ENCODE measurements around the gene FKBP15. TPM values are rescaled to one million over a fixed set of nuclear protein-coding genes. Genes with fewer than 3 reads are reported as not detected.

The FKBP15 gene
- total and polyA plus RNA-seq, 2 of the 4 experiments (the other 2 are of a cell fraction): 20.4 to 25.5 TPM

DNA sequence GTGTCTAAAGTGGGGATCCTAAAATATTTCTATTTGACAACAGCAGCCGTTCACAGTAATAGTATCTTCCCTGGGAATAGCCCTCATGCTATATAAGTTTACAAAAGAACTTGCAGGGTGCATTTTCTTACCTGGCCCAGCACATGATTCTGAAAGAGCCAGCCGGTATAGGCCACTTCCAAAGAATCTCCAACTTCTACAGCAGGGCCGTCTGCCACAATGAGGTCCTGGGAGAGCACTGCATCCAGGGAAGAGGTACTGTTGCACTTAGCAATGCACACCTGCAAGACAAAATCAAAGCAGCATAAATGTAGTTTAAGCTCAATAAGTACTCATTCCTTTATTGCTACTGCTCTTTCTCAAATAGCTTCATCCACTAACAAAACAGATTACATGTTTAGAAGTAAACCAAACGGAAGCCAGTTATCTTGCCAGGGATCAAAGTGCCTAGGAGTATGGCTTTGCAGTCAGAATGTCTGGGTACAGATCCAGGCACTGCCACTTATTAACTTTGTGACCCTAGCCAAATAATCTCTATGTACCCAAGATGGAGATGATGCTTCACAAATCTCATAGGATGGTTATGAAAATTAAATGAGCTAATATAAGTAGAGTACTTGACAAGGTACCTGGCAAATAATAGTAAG is 21.3 kb downstream of the FKBP15 start:
- no peaks in the 10 kb centered on the region for H4K20me1 ChIP-seq (ENCODE audit: insufficient read depth, low read length)
- H3K9me1 ChIP-seq (ENCODE audit: insufficient read depth, low read length): no peaks in the 10 kb centered on the region
- H4K91ac ChIP-seq (ENCODE audit: insufficient read depth, low read depth, low read length): no peak overlapping the region
- ChIA-PET CTCF (no interaction called here), POLR2A (ENCODE audit: unreplicated experiment) (no interaction called here)
- H3K23ac ChIP-seq (ENCODE audit: low read depth, low read length): no peak overlapping the region
- no peak overlapping the region for H2BK5ac ChIP-seq (ENCODE audit: low read depth, low read length, poor library complexity, severe bottlenecking)
- no peaks in the 10 kb centered on the region for H3K9me3 ChIP-seq (ENCODE audit: control insufficient read depth, insufficient read depth, low read length)
- H3K27me3 ChIP-seq (ENCODE audit: control insufficient read depth, insufficient read depth, low read length): no peaks in the 10 kb centered on the region
- TF ChIP-seq CEBPB (IDR thresholded peaks at IDR 0.05; ENCODE audit: low read depth, low read length) (no peak), NFE2L2 (IDR thresholded peaks at IDR 0.05; ENCODE audit: low read depth, low read length) (no peak)
- no peak overlapping the region for H2AK5ac ChIP-seq (ENCODE audit: low read depth, low read length)
- WGBS, 2 experiments (ENCODE audit: extremely low coverage in 2 of 2, insufficient read length in 1 of 2): no CpG with 5 or more reads among the region's 4 CpGs
- no peaks in the 10 kb centered on the region for H3K4me1 ChIP-seq (ENCODE audit: control insufficient read depth, insufficient read depth, low read length)
- no TSS peak for BruUV-seq (replicated peaks)
- H2BK120ac ChIP-seq (ENCODE audit: low read depth, low read length): no peak overlapping the region
- in situ Hi-C loops (cut with MboI; ENCODE audit: low sequenced_read_pairs) (no loop called here), dilution Hi-C loops (cut with HindIII; ENCODE audit: low sequenced_read_pairs, unreplicated experiment) (no loop called here), intact Hi-C loops (cut with micrococcal nuclease) (loop anchor here (10.0 kb wide), 1 partner anchor 65 kb away; no protein-coding TSS in a partner anchor)
- H3K14ac ChIP-seq (replicated peaks; ENCODE audit: low read depth, low read length): no peak overlapping the region
- ATAC-seq (ENCODE audit: low read depth): no peak
- H2AK9ac ChIP-seq (replicated peaks; ENCODE audit: low read depth, low read length, poor library complexity): no peak overlapping the region
- no peak for DNase-seq
- no peak overlapping the region for H2BK20ac ChIP-seq (ENCODE audit: low read depth, low read length)
- no peaks in the 10 kb centered on the region; a peak in 1 of 4 replicates for H3K79me1 ChIP-seq (ENCODE audit: low read depth in 1 of 2, low read length in 2 of 2)
- no peak overlapping the region for H3K4me2 ChIP-seq (ENCODE audit: low read depth, low read length)
- H2AFZ ChIP-seq (replicated peaks; ENCODE audit: low read length, poor library complexity): no peak overlapping the region
- H2BK15ac ChIP-seq (ENCODE audit: low read depth, low read length): no peak overlapping the region
- H3K4me3 ChIP-seq (ENCODE audit: insufficient read depth, low read depth, low read length): no peak overlapping the region
- no peak overlapping the region for H3K9ac ChIP-seq (ENCODE audit: low read depth, low read length)
- H3K18ac ChIP-seq (ENCODE audit: low read depth, low read length): no peak overlapping the region
- no peak overlapping the region for H3K27ac ChIP-seq (ENCODE audit: insufficient read depth, low read length)
- H4K5ac ChIP-seq (ENCODE audit: low read depth, low read length): no peak overlapping the region
- no peak overlapping the region for H4K8ac ChIP-seq (ENCODE audit: low read depth in 2 of 2, low read length in 2 of 2)
- peaks cover 28% of the 10 kb centered on the region for H3K36me3 ChIP-seq (ENCODE audit: control insufficient read depth, insufficient read depth, low read length)
- H3K56ac ChIP-seq (ENCODE audit: extremely low read depth, insufficient read depth, low read length): no peak overlapping the region
- H3K4ac ChIP-seq (ENCODE audit: low read depth, low read length): no peak overlapping the region

Data from IMR-90 (cell line).